GM23338 (cell line): ENCODE results near the gene KLHDC8B. TPM values are rescaled to one million over a fixed set of nuclear protein-coding genes. Genes with fewer than 3 reads are reported as not detected.
A peak's percentile ranks its signal among the peaks of the same experiment; 100 is the strongest.

Experiments used
- ATAC-seq: fragments of 200-7000 bp; cut with Tn5 transposase; 3 replicates; pipeline ENCODE4 v1.9.1; 2020
- DNase-seq: peaks from one replicate; pipeline ENCODE4 v3.0.0-alpha.2; 2015; ENCODE audit warnings: low spot score
- H2AFZ ChIP-seq: fragments of 200-600 bp; sonication (generic); 2 replicates; pipeline ENCODE4 v1.8.0; 2016; ENCODE audit warnings: antibody characterized with exemption, mild to moderate bottlenecking, moderate library complexity
- H3F3A ChIP-seq: fragments of 200-600 bp; sonication (generic); replicated peaks from 2 replicates; pipeline ENCODE4 v1.8.0; 2017; ENCODE audit warnings: antibody characterized with exemption, mixed run types, low read depth
- H3K27ac ChIP-seq: fragments of 200-600 bp; sonication (generic); 2 replicates; pipeline ENCODE4 v1.6.1; 2016; ENCODE audit warnings: low read depth
- H3K27me3 ChIP-seq: fragments of 200-600 bp; sonication (generic); 2 replicates; pipeline ENCODE4 v1.8.0; 2016; ENCODE audit warnings: mild to moderate bottlenecking, mixed run types, moderate library complexity; ENCODE audit not compliant: insufficient read depth
- H3K36me3 ChIP-seq: fragments of 200-600 bp; sonication (generic); 2 replicates; pipeline ENCODE4 v1.8.0; 2016; ENCODE audit warnings: mild to moderate bottlenecking; ENCODE audit not compliant: insufficient read depth
- H3K4me1 ChIP-seq: fragments of 200-600 bp; sonication (generic); 2 replicates; pipeline ENCODE4 v1.8.0; 2016; ENCODE audit warnings: mild to moderate bottlenecking, moderate library complexity; ENCODE audit not compliant: insufficient read depth
- H3K4me2 ChIP-seq: fragments of 200-600 bp; sonication (generic); 2 replicates; pipeline ENCODE4 v1.7.1; 2017; ENCODE audit warnings: mixed run types
- H3K4me3 ChIP-seq: fragments of 200-600 bp; sonication (generic); 2 replicates; pipeline ENCODE4 v1.6.1; 2016; ENCODE audit warnings: mixed run types
- H3K79me2 ChIP-seq: fragments of 200-600 bp; sonication (generic); replicated peaks from 2 replicates; pipeline ENCODE4 v1.8.0; 2017; ENCODE audit warnings: mild to moderate bottlenecking; ENCODE audit not compliant: insufficient read depth
- H3K9me2 ChIP-seq: fragments of 200-600 bp; sonication (generic); 2 replicates; pipeline ENCODE4 v1.8.0; 2017; ENCODE audit not compliant: insufficient read depth
- H4K20me1 ChIP-seq: fragments of 200-600 bp; sonication (generic); replicated peaks from 2 replicates; pipeline ENCODE4 v1.8.0; 2017; ENCODE audit warnings: mild to moderate bottlenecking; ENCODE audit not compliant: insufficient read depth
- H3K27ac Mint-ChIP-seq: 2 replicates; pipeline ENCODE4 v1.8.0; 2020; ENCODE audit warnings: inconsistent platforms, mild to moderate bottlenecking, moderate library complexity, mixed read lengths
- H3K27me3 Mint-ChIP-seq: 3 replicates; pipeline ENCODE4 v1.8.0; 2022; ENCODE audit warnings: low read depth, mild to moderate bottlenecking, moderate library complexity, mixed read lengths, inconsistent platforms; ENCODE audit not compliant: insufficient read depth, poor library complexity
- H3K36me3 Mint-ChIP-seq: 3 replicates; pipeline ENCODE4 v1.8.0; 2021; ENCODE audit warnings: low read depth, mild to moderate bottlenecking, inconsistent platforms, moderate library complexity, mixed read lengths
- H3K4me1 Mint-ChIP-seq: 3 replicates; pipeline ENCODE4 v1.8.0; 2020; ENCODE audit warnings: mild to moderate bottlenecking, inconsistent platforms, mixed read lengths
- H3K4me3 Mint-ChIP-seq: 3 replicates; pipeline ENCODE4 v1.8.0; 2021; ENCODE audit warnings: moderate library complexity, mild to moderate bottlenecking, inconsistent platforms, mixed read lengths
- H3K9me3 Mint-ChIP-seq: 3 replicates; pipeline ENCODE4 v1.8.0; 2020; ENCODE audit warnings: moderate library complexity, mild to moderate bottlenecking, inconsistent platforms, mixed read lengths
- CREB1 ChIP-seq: fragments of 250-450 bp; sonication (Bioruptor Pico); IDR thresholded peaks from 2 replicates; pipeline ENCODE4 v1.5.0; 2020; ENCODE audit warnings: low read depth, mild to moderate bottlenecking, moderate library complexity
- EZH2 ChIP-seq: fragments of 200-600 bp; sonication (generic); IDR thresholded peaks from one replicate; pipeline ENCODE4 v1.8.0; 2017; ENCODE audit warnings: antibody characterized with exemption, mild to moderate bottlenecking, low read depth; ENCODE audit not compliant: unreplicated experiment
- EZH2phosphoT487 ChIP-seq: fragments of 200-600 bp; sonication (generic); IDR thresholded peaks from one replicate; pipeline ENCODE4 v1.8.1; 2018; ENCODE audit warnings: antibody characterized with exemption; ENCODE audit not compliant: unreplicated experiment
- JUNB ChIP-seq: IDR thresholded peaks from one replicate; pipeline ENCODE4 v1.6.1; 2016; ENCODE audit warnings: antibody characterized with exemption; ENCODE audit not compliant: unreplicated experiment
- NANOG ChIP-seq: IDR thresholded peaks from 2 replicates; pipeline ENCODE4 v1.6.1; 2016; ENCODE audit warnings: antibody characterized with exemption, borderline replicate concordance
- STAT1 ChIP-seq: IDR thresholded peaks from one replicate; pipeline ENCODE4 v1.6.1; 2016; ENCODE audit warnings: antibody characterized with exemption; ENCODE audit not compliant: unreplicated experiment
- ZNF114 ChIP-seq: fragments of 250-450 bp; sonication (Bioruptor Pico); IDR thresholded peaks from 2 replicates; pipeline ENCODE4 v1.5.0; 2020; ENCODE audit warnings: mild to moderate bottlenecking, moderate library complexity
- ZNF331 ChIP-seq: fragments of 250-450 bp; sonication (Bioruptor Pico); IDR thresholded peaks from 2 replicates; pipeline ENCODE4 v1.5.0; 2020; ENCODE audit warnings: low read depth, mild to moderate bottlenecking, moderate library complexity
- polyA plus RNA-seq: library from polyadenylated mRNA; unstranded; fragments of >200 nt; fragmentation: Nextera tagmentation; extraction: Ambion mirVana; gene quantifications from 2 replicates; pipeline ENCODE4 v1.2.1, GENCODE V29; 2016
- total RNA-seq: library from RNA; depleted of rRNA; stranded (reverse); fragments of >200 nt; shearing (Covaris generic); gene quantifications from 2 replicates; pipeline ENCODE4 v1.2.3, GENCODE V29; 2014
- TF ChIP-seq, protein P1 (sequence below): IDR thresholded peaks from one replicate; pipeline ENCODE4 v1.6.1; 2018; ENCODE audit warnings: antibody characterized with exemption; ENCODE audit not compliant: unreplicated experiment
- TF ChIP-seq, protein P2 (sequence below): fragments of 250-450 bp; sonication (Bioruptor Pico); IDR thresholded peaks from 2 replicates; pipeline ENCODE4 v1.5.0; 2020; ENCODE audit warnings: mild to moderate bottlenecking, moderate library complexity
- TF ChIP-seq, protein P3 (sequence below): IDR thresholded peaks from 2 replicates; pipeline ENCODE4 v1.6.1; 2016; ENCODE audit warnings: antibody characterized with exemption

KLHDC8B gene
- total and polyA plus RNA-seq, 2 experiments from 2014 or later, result 4.7 to 11.1 TPM

DNA sequence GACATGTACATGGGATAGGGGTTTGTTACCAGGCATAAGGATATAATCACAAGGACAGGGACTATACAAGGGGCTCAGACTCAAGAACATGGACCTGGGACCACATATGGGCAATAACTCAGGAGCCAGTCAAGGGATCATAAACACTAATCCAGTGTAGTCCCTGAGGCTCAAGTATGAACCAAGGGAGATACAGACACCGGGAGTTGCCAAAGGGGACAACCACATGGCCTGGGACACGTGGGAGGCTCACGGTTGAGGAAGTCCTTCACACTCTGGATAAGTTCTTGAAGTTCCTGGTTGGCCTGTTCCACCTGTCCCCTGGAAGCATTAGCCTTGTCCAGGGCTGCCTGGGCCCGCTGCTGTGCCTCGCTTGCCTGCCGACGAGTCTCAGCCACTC is 48.9 kb upstream of the KLHDC8B start:
- Mint-ChIP-seq H3K27ac (no peak overlapping the region), H3K36me3 (peaks cover 21% of the 10 kb centered on the region), H3K4me3 (peak overlapping the region; percentile 21; the same call in 1 of the 3 replicates), H3K9me3 (no peaks in the 10 kb centered on the region; the same call in 2 of the 3 replicates), H3K27me3 (peaks cover 5% of the 10 kb centered on the region), H3K4me1 (peaks cover 4% of the 10 kb centered on the region; the same call in 2 of the 3 replicates)
- Histone ChIP-seq H3K9me2 (no peaks in the 10 kb centered on the region), H3K27ac (no peak overlapping the region), H3K4me3 (no peak overlapping the region), H3K4me2 (no peak overlapping the region), H2AFZ (no peak overlapping the region), H3F3A (peaks cover 21% of the 10 kb centered on the region), H4K20me1 (no peaks in the 10 kb centered on the region), H3K79me2 (peaks cover 10% of the 10 kb centered on the region), H3K36me3 (peaks cover 5% of the 10 kb centered on the region; the same call in 1 of the 2 replicates), H3K4me1 (peaks cover 4% of the 10 kb centered on the region; the same call in 1 of the 2 replicates), H3K27me3 (no peaks in the 10 kb centered on the region)
- ATAC-seq (no peak), DNase-seq (no peak)
- no peak for TF ChIP-seq STAT1
- TF ChIP-seq, protein P1, sequence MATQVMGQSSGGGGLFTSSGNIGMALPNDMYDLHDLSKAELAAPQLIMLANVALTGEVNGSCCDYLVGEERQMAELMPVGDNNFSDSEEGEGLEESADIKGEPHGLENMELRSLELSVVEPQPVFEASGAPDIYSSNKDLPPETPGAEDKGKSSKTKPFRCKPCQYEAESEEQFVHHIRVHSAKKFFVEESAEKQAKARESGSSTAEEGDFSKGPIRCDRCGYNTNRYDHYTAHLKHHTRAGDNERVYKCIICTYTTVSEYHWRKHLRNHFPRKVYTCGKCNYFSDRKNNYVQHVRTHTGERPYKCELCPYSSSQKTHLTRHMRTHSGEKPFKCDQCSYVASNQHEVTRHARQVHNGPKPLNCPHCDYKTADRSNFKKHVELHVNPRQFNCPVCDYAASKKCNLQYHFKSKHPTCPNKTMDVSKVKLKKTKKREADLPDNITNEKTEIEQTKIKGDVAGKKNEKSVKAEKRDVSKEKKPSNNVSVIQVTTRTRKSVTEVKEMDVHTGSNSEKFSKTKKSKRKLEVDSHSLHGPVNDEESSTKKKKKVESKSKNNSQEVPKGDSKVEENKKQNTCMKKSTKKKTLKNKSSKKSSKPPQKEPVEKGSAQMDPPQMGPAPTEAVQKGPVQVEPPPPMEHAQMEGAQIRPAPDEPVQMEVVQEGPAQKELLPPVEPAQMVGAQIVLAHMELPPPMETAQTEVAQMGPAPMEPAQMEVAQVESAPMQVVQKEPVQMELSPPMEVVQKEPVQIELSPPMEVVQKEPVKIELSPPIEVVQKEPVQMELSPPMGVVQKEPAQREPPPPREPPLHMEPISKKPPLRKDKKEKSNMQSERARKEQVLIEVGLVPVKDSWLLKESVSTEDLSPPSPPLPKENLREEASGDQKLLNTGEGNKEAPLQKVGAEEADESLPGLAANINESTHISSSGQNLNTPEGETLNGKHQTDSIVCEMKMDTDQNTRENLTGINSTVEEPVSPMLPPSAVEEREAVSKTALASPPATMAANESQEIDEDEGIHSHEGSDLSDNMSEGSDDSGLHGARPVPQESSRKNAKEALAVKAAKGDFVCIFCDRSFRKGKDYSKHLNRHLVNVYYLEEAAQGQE, result no peak
- TF ChIP-seq JUNB, result no peak
- no peak for TF ChIP-seq ZNF331 (CRISPR knock-in tag)
- no peak for TF ChIP-seq EZH2phosphoT487
- TF ChIP-seq CREB1, result no peak
- TF ChIP-seq, protein P2, sequence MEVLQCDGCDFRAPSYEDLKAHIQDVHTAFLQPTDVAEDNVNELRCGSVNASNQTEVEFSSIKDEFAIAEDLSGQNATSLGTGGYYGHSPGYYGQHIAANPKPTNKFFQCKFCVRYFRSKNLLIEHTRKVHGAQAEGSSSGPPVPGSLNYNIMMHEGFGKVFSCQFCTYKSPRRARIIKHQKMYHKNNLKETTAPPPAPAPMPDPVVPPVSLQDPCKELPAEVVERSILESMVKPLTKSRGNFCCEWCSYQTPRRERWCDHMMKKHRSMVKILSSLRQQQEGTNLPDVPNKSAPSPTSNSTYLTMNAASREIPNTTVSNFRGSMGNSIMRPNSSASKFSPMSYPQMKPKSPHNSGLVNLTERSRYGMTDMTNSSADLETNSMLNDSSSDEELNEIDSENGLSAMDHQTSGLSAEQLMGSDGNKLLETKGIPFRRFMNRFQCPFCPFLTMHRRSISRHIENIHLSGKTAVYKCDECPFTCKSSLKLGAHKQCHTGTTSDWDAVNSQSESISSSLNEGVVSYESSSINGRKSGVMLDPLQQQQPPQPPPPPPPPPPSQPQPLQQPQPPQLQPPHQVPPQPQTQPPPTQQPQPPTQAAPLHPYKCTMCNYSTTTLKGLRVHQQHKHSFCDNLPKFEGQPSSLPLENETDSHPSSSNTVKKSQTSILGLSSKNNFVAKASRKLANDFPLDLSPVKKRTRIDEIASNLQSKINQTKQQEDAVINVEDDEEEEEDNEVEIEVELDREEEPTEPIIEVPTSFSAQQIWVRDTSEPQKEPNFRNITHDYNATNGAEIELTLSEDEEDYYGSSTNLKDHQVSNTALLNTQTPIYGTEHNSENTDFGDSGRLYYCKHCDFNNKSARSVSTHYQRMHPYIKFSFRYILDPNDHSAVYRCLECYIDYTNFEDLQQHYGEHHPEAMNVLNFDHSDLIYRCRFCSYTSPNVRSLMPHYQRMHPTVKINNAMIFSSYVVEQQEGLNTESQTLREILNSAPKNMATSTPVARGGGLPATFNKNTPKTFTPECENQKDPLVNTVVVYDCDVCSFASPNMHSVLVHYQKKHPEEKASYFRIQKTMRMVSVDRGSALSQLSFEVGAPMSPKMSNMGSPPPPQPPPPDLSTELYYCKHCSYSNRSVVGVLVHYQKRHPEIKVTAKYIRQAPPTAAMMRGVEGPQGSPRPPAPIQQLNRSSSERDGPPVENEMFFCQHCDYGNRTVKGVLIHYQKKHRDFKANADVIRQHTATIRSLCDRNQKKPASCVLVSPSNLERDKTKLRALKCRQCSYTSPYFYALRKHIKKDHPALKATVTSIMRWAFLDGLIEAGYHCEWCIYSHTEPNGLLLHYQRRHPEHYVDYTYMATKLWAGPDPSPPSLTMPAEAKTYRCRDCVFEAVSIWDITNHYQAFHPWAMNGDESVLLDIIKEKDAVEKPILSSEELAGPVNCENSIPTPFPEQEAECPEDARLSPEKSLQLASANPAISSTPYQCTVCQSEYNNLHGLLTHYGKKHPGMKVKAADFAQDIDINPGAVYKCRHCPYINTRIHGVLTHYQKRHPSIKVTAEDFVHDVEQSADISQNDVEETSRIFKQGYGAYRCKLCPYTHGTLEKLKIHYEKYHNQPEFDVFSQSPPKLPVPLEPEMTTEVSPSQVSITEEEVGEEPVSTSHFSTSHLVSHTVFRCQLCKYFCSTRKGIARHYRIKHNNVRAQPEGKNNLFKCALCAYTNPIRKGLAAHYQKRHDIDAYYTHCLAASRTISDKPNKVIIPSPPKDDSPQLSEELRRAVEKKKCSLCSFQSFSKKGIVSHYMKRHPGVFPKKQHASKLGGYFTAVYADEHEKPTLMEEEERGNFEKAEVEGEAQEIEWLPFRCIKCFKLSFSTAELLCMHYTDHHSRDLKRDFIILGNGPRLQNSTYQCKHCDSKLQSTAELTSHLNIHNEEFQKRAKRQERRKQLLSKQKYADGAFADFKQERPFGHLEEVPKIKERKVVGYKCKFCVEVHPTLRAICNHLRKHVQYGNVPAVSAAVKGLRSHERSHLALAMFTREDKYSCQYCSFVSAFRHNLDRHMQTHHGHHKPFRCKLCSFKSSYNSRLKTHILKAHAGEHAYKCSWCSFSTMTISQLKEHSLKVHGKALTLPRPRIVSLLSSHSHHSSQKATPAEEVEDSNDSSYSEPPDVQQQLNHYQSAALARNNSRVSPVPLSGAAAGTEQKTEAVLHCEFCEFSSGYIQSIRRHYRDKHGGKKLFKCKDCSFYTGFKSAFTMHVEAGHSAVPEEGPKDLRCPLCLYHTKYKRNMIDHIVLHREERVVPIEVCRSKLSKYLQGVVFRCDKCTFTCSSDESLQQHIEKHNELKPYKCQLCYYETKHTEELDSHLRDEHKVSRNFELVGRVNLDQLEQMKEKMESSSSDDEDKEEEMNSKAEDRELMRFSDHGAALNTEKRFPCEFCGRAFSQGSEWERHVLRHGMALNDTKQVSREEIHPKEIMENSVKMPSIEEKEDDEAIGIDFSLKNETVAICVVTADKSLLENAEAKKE (CRISPR knock-in tag), result no peak
- no peak for TF ChIP-seq EZH2
- no peak for TF ChIP-seq ZNF114 (CRISPR knock-in tag)
- TF ChIP-seq, protein P3, sequence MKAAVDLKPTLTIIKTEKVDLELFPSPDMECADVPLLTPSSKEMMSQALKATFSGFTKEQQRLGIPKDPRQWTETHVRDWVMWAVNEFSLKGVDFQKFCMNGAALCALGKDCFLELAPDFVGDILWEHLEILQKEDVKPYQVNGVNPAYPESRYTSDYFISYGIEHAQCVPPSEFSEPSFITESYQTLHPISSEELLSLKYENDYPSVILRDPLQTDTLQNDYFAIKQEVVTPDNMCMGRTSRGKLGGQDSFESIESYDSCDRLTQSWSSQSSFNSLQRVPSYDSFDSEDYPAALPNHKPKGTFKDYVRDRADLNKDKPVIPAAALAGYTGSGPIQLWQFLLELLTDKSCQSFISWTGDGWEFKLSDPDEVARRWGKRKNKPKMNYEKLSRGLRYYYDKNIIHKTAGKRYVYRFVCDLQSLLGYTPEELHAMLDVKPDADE, result no peak
- TF ChIP-seq NANOG, result no peak
